Raji (cell line): ENCODE measurements around the gene DLX2.

ENCODE experiments used
- POLR2A ChIP-seq: IDR thresholded peaks from 2 replicates; pipeline ENCODE4 v1.6.1; 2011; ENCODE audit warnings: low read depth, low read length, control low read depth; ENCODE audit not compliant: insufficient read depth

The DLX2 gene

DNA sequence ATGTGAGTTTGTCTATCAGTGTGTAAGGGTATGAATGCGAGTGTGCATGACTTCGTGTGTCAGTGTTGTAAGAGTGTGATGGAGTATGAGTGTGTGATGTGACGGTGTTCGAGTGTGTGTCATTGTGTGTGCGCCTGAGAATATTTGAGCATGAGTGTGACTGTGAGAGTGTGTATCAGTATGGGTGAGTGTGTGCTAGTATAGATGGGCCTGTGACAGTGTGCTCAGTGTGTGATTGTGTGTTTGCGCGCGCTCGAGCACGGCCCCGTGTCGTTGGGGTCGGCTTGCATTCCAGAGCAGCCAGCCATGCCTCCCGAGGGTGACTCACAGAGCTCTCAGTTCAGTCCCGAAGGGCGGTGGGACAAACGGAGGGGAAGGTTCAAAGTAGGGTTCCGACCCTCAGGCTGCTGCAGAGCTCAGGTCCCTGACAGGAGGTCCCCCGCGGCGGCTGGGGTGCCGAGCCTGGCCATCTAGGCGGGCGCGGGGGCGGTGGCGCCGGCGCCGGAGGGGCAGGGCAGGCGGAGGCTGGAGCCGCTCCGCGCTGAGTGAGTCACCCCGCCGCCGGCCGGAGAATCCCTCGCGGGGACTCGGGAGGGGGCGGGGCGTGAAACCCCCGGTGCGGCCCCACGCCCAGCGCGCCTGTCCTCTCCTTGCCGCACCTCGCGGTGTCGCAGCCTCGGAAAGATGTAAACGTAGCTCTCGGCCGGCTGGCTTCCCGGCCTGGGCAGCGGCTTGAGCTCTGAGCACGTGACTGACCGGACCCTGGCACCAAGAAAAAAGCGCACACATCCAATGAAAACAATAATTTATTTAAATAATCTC is 3.8 kb downstream of the DLX2 start:
- no peak for TF ChIP-seq POLR2A

- TF ChIP-seq POLR2A: no peak
These were observed 4.4 kb downstream of the DLX2 start for GRCh38 chr2:172098287-172098649.

DNA sequence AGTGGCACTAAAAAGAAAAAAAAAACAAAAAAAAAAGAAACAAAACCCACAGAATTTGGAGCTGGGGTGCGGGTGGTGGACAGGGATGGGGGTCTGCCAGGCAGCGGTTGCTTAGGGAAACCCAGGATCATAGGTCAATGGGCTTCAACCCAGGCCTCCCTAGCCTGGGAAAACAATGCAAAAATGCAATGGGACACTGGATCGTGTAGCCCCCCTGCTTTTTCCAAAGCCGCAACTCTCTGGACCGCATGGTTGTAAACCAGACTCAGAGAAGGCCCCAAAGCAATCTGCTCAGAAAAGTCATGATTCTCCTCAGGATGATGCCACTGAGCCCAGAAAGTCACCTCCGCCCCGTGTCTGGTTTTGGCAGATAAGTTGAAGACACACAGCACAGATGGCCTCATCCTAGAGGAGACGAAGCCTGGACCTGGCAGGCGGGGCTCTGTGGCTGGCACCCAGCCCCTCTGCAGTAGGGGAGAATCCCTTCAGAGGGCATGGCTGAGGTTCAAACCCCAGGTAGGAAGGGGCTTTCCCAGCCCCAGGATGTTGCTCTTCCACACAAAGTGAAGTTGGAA is 5.1 kb downstream of the DLX2 start:
- TF ChIP-seq POLR2A: no peak

GRCh38 chr2:172096626-172097547 is 5.8 kb downstream of the DLX2 start:
- no peak for TF ChIP-seq POLR2A

DNA sequence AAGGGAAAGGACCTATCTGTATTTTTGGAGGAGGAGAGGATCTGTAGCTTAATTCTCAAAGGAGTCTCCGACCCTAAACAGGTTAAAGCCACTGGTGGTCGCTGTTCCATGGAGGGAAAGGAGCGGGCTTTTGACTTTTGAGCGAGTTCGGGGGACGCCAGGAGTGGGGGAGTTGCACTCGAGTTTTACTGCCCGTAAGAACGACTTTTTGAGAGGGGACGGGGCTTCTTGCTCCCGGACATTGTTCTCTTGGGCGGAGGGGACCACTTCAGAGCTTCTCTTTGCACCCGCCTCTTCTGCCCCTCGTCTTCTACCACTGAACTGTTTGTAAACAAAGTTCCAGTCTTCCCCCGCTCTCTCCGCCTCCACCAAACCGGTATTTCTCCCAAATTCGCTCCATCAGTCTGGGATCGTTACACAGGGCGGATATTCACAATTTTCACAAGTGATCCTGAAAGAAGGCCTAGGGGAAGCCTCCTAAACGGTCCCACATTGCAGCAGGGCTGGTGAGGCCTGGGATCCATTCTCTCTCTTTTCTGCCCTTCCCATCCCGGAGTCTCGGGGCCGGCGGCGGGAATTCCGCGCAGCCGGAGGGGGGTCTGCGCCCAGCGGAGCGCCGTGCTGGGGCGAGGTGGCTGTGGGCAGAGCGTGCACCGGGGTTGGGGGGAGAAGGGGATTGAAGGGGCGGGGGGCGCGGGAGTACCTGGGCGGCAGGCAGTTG is 6.6 kb downstream of the DLX2 start:
- no peak for TF ChIP-seq POLR2A

DNA sequence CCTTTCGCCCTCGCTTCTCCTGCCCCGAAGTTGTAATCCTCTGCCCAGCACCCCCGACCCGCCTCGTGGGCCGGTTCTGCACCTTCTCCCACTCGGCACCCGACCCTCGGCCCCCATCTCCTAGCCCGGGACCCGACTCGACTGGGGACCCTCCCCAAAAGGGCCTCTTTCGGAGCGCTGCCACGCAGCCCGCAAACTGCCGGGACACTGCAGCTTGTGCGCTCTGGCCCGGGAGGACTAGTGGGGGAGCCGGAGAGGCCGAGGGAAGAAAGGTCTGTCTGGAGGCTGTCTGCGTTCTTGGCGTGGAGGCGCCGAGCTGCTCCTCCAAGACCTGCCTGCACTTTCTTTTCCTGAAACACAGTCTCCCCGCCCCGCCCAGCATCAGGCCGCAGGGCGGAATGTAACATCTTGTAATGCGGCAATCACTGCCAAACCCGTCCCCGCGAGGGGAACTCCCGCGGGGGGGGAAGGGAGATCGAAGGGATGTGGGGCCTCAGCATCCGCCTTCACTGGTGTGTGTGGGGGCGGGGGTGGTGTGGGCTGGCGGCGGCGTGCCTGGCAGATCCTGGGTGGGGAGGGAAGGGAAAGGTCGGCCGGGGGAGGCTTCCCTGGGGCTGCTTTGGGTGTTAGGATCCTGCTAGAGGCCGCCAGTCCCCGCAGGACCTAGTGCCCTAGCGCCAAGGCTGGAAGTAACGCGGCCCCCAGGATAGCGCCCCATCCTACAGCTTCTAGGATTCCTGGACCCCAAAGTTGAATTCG is 7.4 kb downstream of the DLX2 start:
- no peak for TF ChIP-seq POLR2A

DNA sequence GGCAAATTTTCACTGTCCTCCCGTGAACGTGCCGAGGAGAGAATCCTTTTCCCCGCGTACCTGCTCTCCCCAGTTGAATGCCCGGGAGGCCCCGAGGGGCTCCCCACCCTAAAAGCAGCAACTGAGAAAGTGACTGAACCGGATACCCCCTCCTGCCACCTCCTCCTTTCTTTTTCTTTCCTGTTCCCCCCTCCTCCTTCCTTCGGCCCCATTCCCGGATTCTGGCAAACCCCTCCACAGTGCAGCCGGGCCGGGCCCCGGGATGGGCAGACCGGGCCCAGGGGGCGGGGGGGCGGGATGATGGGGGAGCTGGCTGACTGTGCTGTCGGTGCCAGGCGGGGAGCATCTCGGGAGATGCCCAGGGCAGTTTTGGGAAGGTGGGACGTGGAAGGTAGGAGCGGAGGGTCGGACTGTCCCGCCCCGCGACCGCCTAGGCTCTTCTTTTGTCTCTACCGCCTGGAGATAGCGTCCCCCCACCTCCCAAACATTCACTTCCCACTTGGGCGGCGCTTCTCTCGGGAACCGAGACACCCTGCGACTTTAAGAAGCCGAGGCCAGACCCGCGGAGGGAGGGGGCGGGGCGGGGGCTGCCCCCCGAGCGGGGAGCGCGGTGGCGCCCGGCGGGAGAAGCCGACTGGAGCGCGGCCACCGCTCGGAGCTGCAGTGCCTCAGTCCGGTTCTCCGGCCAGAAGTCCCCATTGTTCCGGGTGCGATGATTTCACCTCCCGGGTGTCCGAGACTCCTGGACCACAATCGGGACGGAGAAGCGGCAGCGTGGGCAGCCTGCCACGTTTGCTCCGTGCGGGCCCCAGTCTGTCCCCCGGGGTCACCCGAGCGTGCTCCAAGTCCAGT is 8.2 kb downstream of the DLX2 start:
- no peak for TF ChIP-seq POLR2A

- TF ChIP-seq POLR2A: no peak
These were observed 9.0 kb downstream of the DLX2 start for GRCh38 chr2:172093416-172094293.

GRCh38 chr2:172092716-172093415 is 9.8 kb downstream of the DLX2 start:
- no peak for TF ChIP-seq POLR2A

GRCh38 chr2:172091761-172092566 is 10.7 kb downstream of the DLX2 start:
- no peak for TF ChIP-seq POLR2A

GRCh38 chr2:172091000-172091641 is 11.6 kb downstream of the DLX2 start:
- TF ChIP-seq POLR2A: no peak
